AG04450 (cell line): Measurements from ENCODE around the gene KIAA2012. TPM values are rescaled to one million over a fixed set of nuclear protein-coding genes. Genes with fewer than 3 reads are reported as not detected.

Experiments
- CTCF ChIA-PET: fragments of 300-600, 350-600 bp; formaldehyde crosslinking; extraction: SDS; loops from one replicate; lab custom pipeline; 2022; ENCODE audit warnings: antibody characterized with exemption, inconsistent platforms; lab: Charles Lee
- POLR2A ChIA-PET: fragments of 350-600 bp; formaldehyde crosslinking; extraction: SDS; loops from one replicate; lab custom pipeline; 2021; ENCODE audit warnings: antibody characterized with exemption, inconsistent platforms; lab: Yijun Ruan, JAX
- DNase-seq: peaks from one replicate; pipeline ENCODE4 v3.0.0-alpha.2; 2011; ENCODE audit warnings: low read depth, low spot score
- H3K27ac ChIP-seq: one replicate; pipeline ENCODE4 v1.5.1; 2012; ENCODE audit warnings: low read depth, low read length, control low read depth
- H3K27me3 ChIP-seq: one replicate; pipeline ENCODE4 v1.6.0; 2012; ENCODE audit warnings: low read length; ENCODE audit not compliant: control insufficient read depth, insufficient read depth
- H3K4me3 ChIP-seq: 2 replicates; pipeline ENCODE4 v1.5.1; 2011; ENCODE audit warnings: mild to moderate bottlenecking, low read depth, low read length, control low read depth
- H3K9me3 ChIP-seq: 2 replicates; pipeline ENCODE4 v1.5.1; 2012; ENCODE audit warnings: low read length; ENCODE audit not compliant: control insufficient read depth, insufficient read depth
- CTCF ChIP-seq: IDR thresholded peaks from 2 replicates; pipeline ENCODE4 v1.5.1; 2011; ENCODE audit warnings: low read depth, low read length, control low read depth, inconsistent platforms
- polyA plus RNA-seq: library from polyadenylated mRNA; depleted of rRNA; stranded (reverse); fragments of >200 nt; gene quantifications from 2 replicates; pipeline ENCODE4 v1.2.3, GENCODE V29; 2011

KIAA2012 gene
- polyA plus RNA-seq, 1 experiment, result 0.12 TPM

- no peak for TF ChIP-seq CTCF
- H3K4me3 ChIP-seq, result no peak overlapping the region
- H3K27me3 ChIP-seq, result no peaks in the 10 kb centered on the region
- POLR2A ChIA-PET, result no interaction called here
- H3K9me3 ChIP-seq, result no peaks in the 10 kb centered on the region
- CTCF ChIA-PET, result no interaction called here
- H3K27ac ChIP-seq, result no peak overlapping the region
- no peak for DNase-seq
These were observed 17.5 kb downstream of the KIAA2012 start for GRCh38 chr2:202090530-202090929.

GRCh38 chr2:202091476-202091875 is 18.4 kb downstream of the KIAA2012 start:
- Histone ChIP-seq H3K9me3 (no peaks in the 10 kb centered on the region), H3K27me3 (no peaks in the 10 kb centered on the region), H3K27ac (no peak overlapping the region), H3K4me3 (no peak overlapping the region)
- peak; percentile 43 for DNase-seq
- TF ChIP-seq CTCF, result no peak
- ChIA-PET CTCF (interaction anchor here (4.7 kb wide), 1 partner anchor 13 kb away, joined by 23 read pairs; no protein-coding TSS in a partner anchor), POLR2A (no interaction called here)

GRCh38 chr2:202094426-202094986 is 21.5 kb downstream of the KIAA2012 start:
- POLR2A ChIA-PET, result interaction anchor here (0.8 kb wide), 1 partner anchor 30 kb away, joined by 3 read pairs; no protein-coding TSS in a partner anchor
- Histone ChIP-seq H3K27ac (no peak overlapping the region), H3K4me3 (no peak overlapping the region), H3K9me3 (no peaks in the 10 kb centered on the region), H3K27me3 (no peaks in the 10 kb centered on the region)
- CTCF ChIA-PET, result interaction anchor here (0.6 to 4.7 kb wide), 2 partner anchors 10 to 30 kb away, joined by 3 to 23 read pairs; no protein-coding TSS in a partner anchor
- TF ChIP-seq CTCF, result no peak
- DNase-seq, result no peak

- ChIA-PET POLR2A (interaction anchor here (0.8 kb wide), 1 partner anchor 31 kb away, joined by 3 read pairs; no protein-coding TSS in a partner anchor), CTCF (interaction anchor here (4.7 kb wide), 1 partner anchor 10 kb away, joined by 23 read pairs; no protein-coding TSS in a partner anchor)
- Histone ChIP-seq H3K27me3 (no peaks in the 10 kb centered on the region), H3K4me3 (no peak overlapping the region), H3K27ac (no peak overlapping the region), H3K9me3 (no peaks in the 10 kb centered on the region)
- DNase-seq, result no peak
- no peak for TF ChIP-seq CTCF
These were observed 22.2 kb downstream of the KIAA2012 start for GRCh38 chr2:202095235-202095634.

GRCh38 chr2:202096736-202097135 is 23.7 kb downstream of the KIAA2012 start:
- DNase-seq, result peak; percentile 51
- POLR2A ChIA-PET, result interaction anchor here (0.6 kb wide), 1 partner anchor 79 kb away, joined by 4 read pairs; no protein-coding TSS in a partner anchor
- peak overlapping the region; percentile 4 for H3K27ac ChIP-seq
- no peaks in the 10 kb centered on the region for H3K9me3 ChIP-seq
- H3K27me3 ChIP-seq, result no peaks in the 10 kb centered on the region
- CTCF ChIA-PET, result interaction anchor here (1.0 kb wide), 1 partner anchor 62 kb away, joined by 3 read pairs; no protein-coding TSS in a partner anchor
- no peak for TF ChIP-seq CTCF
- H3K4me3 ChIP-seq, result no peak overlapping the region
